Measurements from ENCODE around the gene DFFB. TPM values are rescaled to one million over a fixed set of nuclear protein-coding genes. Genes with fewer than 3 reads are reported as not detected.

Gene DFFB
- total RNA-seq, 2 donors from 2014 or later = 4.5 to 10.7 TPM

GRCh38 chr1:3892748-3893147 is 35.5 kb downstream of the DFFB start:
- Histone ChIP-seq H3K4me1 (no peaks in the 10 kb centered on the region), H3K36me3 (no peaks in the 10 kb centered on the region), H3K9ac (ENCODE audit: low read depth in 2 of 2, low read length in 2 of 2) (no peak overlapping the region), H3K27ac (no peak overlapping the region), H3K9me3 (no peaks in the 10 kb centered on the region), H3K27me3 (no peaks in the 10 kb centered on the region), H3K4me3 (no peak overlapping the region)
- no peak for TF ChIP-seq CTCF (IDR thresholded peaks at IDR 0.05)
- intact Hi-C loops (cut with DNase I) = no loop called here
- DNase-seq = no peak

GRCh38 chr1:3893190-3893589 is 35.9 kb downstream of the DFFB start:
- no peak overlapping the region for H3K9ac ChIP-seq (ENCODE audit: low read depth in 2 of 2, low read length in 2 of 2)
- H3K4me1 ChIP-seq = no peaks in the 10 kb centered on the region
- no peaks in the 10 kb centered on the region for H3K27me3 ChIP-seq
- no peak overlapping the region for H3K27ac ChIP-seq
- H3K9me3 ChIP-seq = no peaks in the 10 kb centered on the region
- intact Hi-C loops (cut with DNase I) = no loop called here
- H3K4me3 ChIP-seq = no peak overlapping the region
- DNase-seq = no peak
- H3K36me3 ChIP-seq = no peaks in the 10 kb centered on the region
- no peak for TF ChIP-seq CTCF (IDR thresholded peaks at IDR 0.05)

GRCh38 chr1:3894626-3895278 is 37.5 kb downstream of the DFFB start:
- Histone ChIP-seq H3K27me3 (no peaks in the 10 kb centered on the region), H3K27ac (no peak overlapping the region), H3K9ac (ENCODE audit: low read depth in 2 of 2, low read length in 2 of 2) (no peak overlapping the region), H3K4me3 (no peak overlapping the region), H3K4me1 (no peaks in the 10 kb centered on the region), H3K9me3 (no peaks in the 10 kb centered on the region), H3K36me3 (no peaks in the 10 kb centered on the region)
- DNase-seq = no peak
- intact Hi-C loops (cut with DNase I) = loop anchor here (5.0 kb wide), 1 partner anchor 37 kb away; the partner anchor contains the start of genes CEP104 and DFFB
- TF ChIP-seq CTCF (IDR thresholded peaks at IDR 0.05) = no peak

GRCh38 chr1:3895279-3895950 is 38.1 kb downstream of the DFFB start:
- Histone ChIP-seq H3K27ac (no peak overlapping the region), H3K4me3 (no peak overlapping the region), H3K9ac (ENCODE audit: low read depth in 2 of 2, low read length in 2 of 2) (no peak overlapping the region), H3K36me3 (no peaks in the 10 kb centered on the region), H3K4me1 (no peaks in the 10 kb centered on the region), H3K27me3 (no peaks in the 10 kb centered on the region), H3K9me3 (no peaks in the 10 kb centered on the region)
- no peak for DNase-seq
- intact Hi-C loops (cut with DNase I) = loop anchor here (5.0 kb wide), 1 partner anchor 38 kb away; the partner anchor contains the start of genes CEP104 and DFFB
- no peak for TF ChIP-seq CTCF (IDR thresholded peaks at IDR 0.05)

- Histone ChIP-seq H3K4me3 (no peak overlapping the region), H3K4me1 (no peaks in the 10 kb centered on the region), H3K36me3 (no peaks in the 10 kb centered on the region), H3K9me3 (no peaks in the 10 kb centered on the region), H3K9ac (ENCODE audit: low read depth in 2 of 2, low read length in 2 of 2) (no peak overlapping the region), H3K27me3 (no peaks in the 10 kb centered on the region), H3K27ac (no peak overlapping the region)
- intact Hi-C loops (cut with DNase I) = loop anchor here (5.0 kb wide), 1 partner anchor 39 kb away; the partner anchor contains the start of genes CEP104 and DFFB
- TF ChIP-seq CTCF (IDR thresholded peaks at IDR 0.05) = no peak
- no peak for DNase-seq
These were observed 38.7 kb downstream of the DFFB start for GRCh38 chr1:3895951-3896325.
